ENCODE data around the gene SNCAIP.
"Not testable (repeated sequence)": the region's sequence is repeated elsewhere in the genome, so short reads cannot be mapped to it uniquely, and the experiment has no call there.

The SNCAIP gene

GRCh38 chr5:122315521-122315920, 3.5 kb downstream of the SNCAIP start:
- DNase-seq (ENCODE audit: low read depth), result no peak

GRCh38 chr5:122316656-122317055, 4.6 kb downstream of the SNCAIP start:
- DNase-seq (ENCODE audit: low read depth), result no peak

- DNase-seq (ENCODE audit: low read depth), result no peak
Measured at GRCh38 chr5:122319897-122320296, 7.9 kb downstream of the SNCAIP start.

GRCh38 chr5:122321921-122322320, 9.9 kb downstream of the SNCAIP start:
- no peak for DNase-seq (ENCODE audit: low read depth)

- DNase-seq (ENCODE audit: low read depth), result no peak
Measured at GRCh38 chr5:122322801-122323548, 10.9 kb downstream of the SNCAIP start.

GRCh38 chr5:122323738-122324137, 11.7 kb downstream of the SNCAIP start:
- no peak for DNase-seq (ENCODE audit: low read depth)

GRCh38 chr5:122327110-122327509, 15.1 kb downstream of the SNCAIP start:
- DNase-seq (ENCODE audit: low read depth), result no peak

- no peak for DNase-seq (ENCODE audit: low read depth)
Measured at GRCh38 chr5:122330881-122331280, 18.8 kb downstream of the SNCAIP start.

- DNase-seq (ENCODE audit: low read depth), result no peak
Measured at GRCh38 chr5:122332599-122333555, 20.8 kb downstream of the SNCAIP start.

GRCh38 chr5:122333564-122333963, 21.5 kb downstream of the SNCAIP start:
- no peak for DNase-seq (ENCODE audit: low read depth)

- DNase-seq (ENCODE audit: low read depth), result no peak
Measured at GRCh38 chr5:122339591-122339990, 27.6 kb downstream of the SNCAIP start.

GRCh38 chr5:122341087-122341486, 29.1 kb downstream of the SNCAIP start:
- DNase-seq (ENCODE audit: low read depth), result no peak

- no peak for DNase-seq (ENCODE audit: low read depth)
Measured at GRCh38 chr5:122342256-122342655, 30.2 kb downstream of the SNCAIP start.

- DNase-seq (ENCODE audit: low read depth), result no peak
Measured at GRCh38 chr5:122346897-122347581, 35.0 kb downstream of the SNCAIP start.

- DNase-seq (ENCODE audit: low read depth), result no peak
Measured at GRCh38 chr5:122350496-122350895, 38.5 kb downstream of the SNCAIP start.

GRCh38 chr5:122351416-122352157, 39.5 kb downstream of the SNCAIP start:
- no peak for DNase-seq (ENCODE audit: low read depth)

- no peak for DNase-seq (ENCODE audit: low read depth)
Measured at GRCh38 chr5:122352331-122352730, 40.3 kb downstream of the SNCAIP start.

GRCh38 chr5:122353361-122353760, 41.3 kb downstream of the SNCAIP start:
- DNase-seq (ENCODE audit: low read depth), result not testable (repeated sequence)

- DNase-seq (ENCODE audit: low read depth), result no peak
Measured at GRCh38 chr5:122354293-122354692, 42.3 kb downstream of the SNCAIP start.

- DNase-seq (ENCODE audit: low read depth), result no peak
Measured at GRCh38 chr5:122355324-122355723, 43.3 kb downstream of the SNCAIP start.

- DNase-seq (ENCODE audit: low read depth), result no peak
Measured at GRCh38 chr5:122356855-122357254, 44.8 kb downstream of the SNCAIP start.

Data from CMK (cell line).